HL-60 (cell line): Measurements from ENCODE around the gene NUDT3.

Experiments
- DNase-seq, 2 experiments: peaks; one replicate each; pipeline ENCODE4 v3.0.0-alpha.2; 2010 to 2020; ENCODE audit warnings: low read depth in 1 of 2, low spot score in 1 of 2
- H3K27ac ChIP-seq: fragments of 250-450 bp; sonication (Bioruptor Pico); replicated peaks from 2 replicates; pipeline ENCODE4 v1.5.1; 2020; ENCODE audit warnings: mild to moderate bottlenecking, moderate library complexity
- H3K27me3 ChIP-seq: fragments of 250-450 bp; sonication (Bioruptor Pico); 2 replicates; pipeline ENCODE4 v1.5.1; 2021; ENCODE audit warnings: mild to moderate bottlenecking, moderate library complexity; ENCODE audit not compliant: insufficient read depth, poor library complexity, severe bottlenecking
- H3K4me3 ChIP-seq: replicated peaks from 2 replicates; pipeline ENCODE4 v1.5.1; 2011; ENCODE audit warnings: mild to moderate bottlenecking, control low read depth, low read length; ENCODE audit not compliant: insufficient read depth
- CTCF ChIP-seq: IDR thresholded peaks from one replicate; pipeline ENCODE4 v1.5.1; 2011; ENCODE audit warnings: low read length, control low read depth, inconsistent platforms; ENCODE audit not compliant: insufficient read depth
- GABPA ChIP-seq: IDR thresholded peaks from 2 replicates; pipeline ENCODE4 v1.6.1; 2012; ENCODE audit warnings: low read depth
- POLR2AphosphoS5 ChIP-seq: IDR thresholded peaks from 2 replicates; pipeline ENCODE4 v1.6.1; 2012; ENCODE audit warnings: low read depth
- REST ChIP-seq: IDR thresholded peaks from 2 replicates; pipeline ENCODE4 v1.6.1; 2012; ENCODE audit warnings: low read depth; ENCODE audit not compliant: insufficient replicate concordance
- SPI1 ChIP-seq: IDR thresholded peaks from 2 replicates; pipeline ENCODE4 v1.6.1; 2012; ENCODE audit warnings: low read depth, mild to moderate bottlenecking, borderline replicate concordance

NUDT3 gene

GRCh38 chr6:34315780-34316179 is 76.7 kb downstream of the NUDT3 start:
- H3K4me3 ChIP-seq, result no peak overlapping the region
- H3K27me3 ChIP-seq, result no peaks in the 10 kb centered on the region
- peak; percentile 98 for TF ChIP-seq SPI1
- no peak for TF ChIP-seq CTCF
- peak in 1 of 2 experiments; percentile 74 for DNase-seq
- H3K27ac ChIP-seq, result peak overlapping the region; percentile 58

GRCh38 chr6:34315256-34315655 is 77.2 kb downstream of the NUDT3 start:
- no peaks in the 10 kb centered on the region for H3K27me3 ChIP-seq
- TF ChIP-seq POLR2AphosphoS5, result no peak
- no peak for TF ChIP-seq CTCF
- TF ChIP-seq GABPA, result no peak
- no peak for TF ChIP-seq SPI1
- TF ChIP-seq REST, result no peak
- no peak for DNase-seq
- H3K27ac ChIP-seq, result peak overlapping the region; percentile 58
- no peak overlapping the region for H3K4me3 ChIP-seq

GRCh38 chr6:34312259-34312658 is 80.2 kb downstream of the NUDT3 start:
- H3K4me3 ChIP-seq, result no peak overlapping the region
- H3K27me3 ChIP-seq, result no peaks in the 10 kb centered on the region
- no peak for DNase-seq
- TF ChIP-seq CTCF (no peak), SPI1 (no peak), POLR2AphosphoS5 (no peak), REST (no peak), GABPA (no peak)
- H3K27ac ChIP-seq, result no peak overlapping the region

GRCh38 chr6:34310817-34311216 is 81.7 kb downstream of the NUDT3 start:
- no peak overlapping the region for H3K4me3 ChIP-seq
- no peaks in the 10 kb centered on the region for H3K27me3 ChIP-seq
- TF ChIP-seq SPI1 (peak; percentile 83), CTCF (no peak)
- DNase-seq, result no peak
- no peak overlapping the region for H3K27ac ChIP-seq
